HAP-1 (cell line): ENCODE measurements around the gene AAR2.

ENCODE experiments used
- DNase-seq, 2 experiments: peaks; one replicate each; pipeline ENCODE4 v3.0.0-alpha.2; 2016 to 2020; ENCODE audit warnings: low spot score in 2 of 2
- H3K27me3 ChIP-seq: fragments of 250-450 bp; sonication (Bioruptor Pico); 2 replicates; pipeline ENCODE4 v1.5.1; 2020; ENCODE audit warnings: low read depth, mild to moderate bottlenecking, moderate library complexity
- H3K36me3 ChIP-seq: fragments of 250-450 bp; sonication (Bioruptor Pico); replicated peaks from 2 replicates; pipeline ENCODE4 v1.5.1; 2020; ENCODE audit warnings: mild to moderate bottlenecking
- H3K4me1 ChIP-seq: fragments of 250-450 bp; sonication (Bioruptor Pico); 2 replicates; pipeline ENCODE4 v1.5.1; 2020; ENCODE audit warnings: mild to moderate bottlenecking
- H3K4me3 ChIP-seq: fragments of 250-450 bp; sonication (Bioruptor Pico); 2 replicates; pipeline ENCODE4 v1.5.1; 2020; ENCODE audit warnings: mild to moderate bottlenecking, moderate library complexity
- H3K9me3 ChIP-seq: fragments of 250-450 bp; sonication (Bioruptor Pico); 2 replicates; pipeline ENCODE4 v1.5.1; 2020; ENCODE audit warnings: mild to moderate bottlenecking, moderate library complexity
- in situ Hi-C: fragments of 300-500 bp; cut with MboI; formaldehyde crosslinking; loops from 3 replicates; pipeline ENCODE4 v1.14.3; 2020; ENCODE audit warnings: low sequenced_read_pairs, inconsistent platforms, mixed read lengths

Gene AAR2

DNA sequence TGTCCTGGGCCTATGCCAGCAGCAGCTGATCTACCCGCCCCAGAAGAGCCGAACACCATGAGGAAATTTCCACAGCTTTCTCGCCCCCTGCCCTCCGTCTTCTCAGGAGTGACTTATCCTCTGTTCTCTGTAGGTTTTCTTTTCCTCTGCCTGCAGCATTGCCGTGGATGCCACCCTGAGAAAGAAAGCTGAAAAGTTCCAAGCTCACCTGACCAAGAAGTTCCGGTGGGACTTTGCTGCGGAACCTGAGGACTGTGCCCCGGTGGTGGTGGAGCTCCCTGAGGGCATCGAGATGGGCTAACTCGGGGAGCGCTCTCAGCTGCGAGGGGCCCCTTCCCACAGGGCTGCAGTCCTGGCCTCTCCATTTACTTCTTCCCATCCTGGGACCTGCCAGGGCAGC, 19.2 kb downstream of the AAR2 start:
- H3K4me1 ChIP-seq: no peaks in the 10 kb centered on the region
- no peaks in the 10 kb centered on the region for H3K9me3 ChIP-seq
- peaks cover 34% of the 10 kb centered on the region for H3K36me3 ChIP-seq
- no peak overlapping the region for H3K4me3 ChIP-seq
- DNase-seq: no peak
- in situ Hi-C loops: no loop called here
- no peaks in the 10 kb centered on the region for H3K27me3 ChIP-seq

DNA sequence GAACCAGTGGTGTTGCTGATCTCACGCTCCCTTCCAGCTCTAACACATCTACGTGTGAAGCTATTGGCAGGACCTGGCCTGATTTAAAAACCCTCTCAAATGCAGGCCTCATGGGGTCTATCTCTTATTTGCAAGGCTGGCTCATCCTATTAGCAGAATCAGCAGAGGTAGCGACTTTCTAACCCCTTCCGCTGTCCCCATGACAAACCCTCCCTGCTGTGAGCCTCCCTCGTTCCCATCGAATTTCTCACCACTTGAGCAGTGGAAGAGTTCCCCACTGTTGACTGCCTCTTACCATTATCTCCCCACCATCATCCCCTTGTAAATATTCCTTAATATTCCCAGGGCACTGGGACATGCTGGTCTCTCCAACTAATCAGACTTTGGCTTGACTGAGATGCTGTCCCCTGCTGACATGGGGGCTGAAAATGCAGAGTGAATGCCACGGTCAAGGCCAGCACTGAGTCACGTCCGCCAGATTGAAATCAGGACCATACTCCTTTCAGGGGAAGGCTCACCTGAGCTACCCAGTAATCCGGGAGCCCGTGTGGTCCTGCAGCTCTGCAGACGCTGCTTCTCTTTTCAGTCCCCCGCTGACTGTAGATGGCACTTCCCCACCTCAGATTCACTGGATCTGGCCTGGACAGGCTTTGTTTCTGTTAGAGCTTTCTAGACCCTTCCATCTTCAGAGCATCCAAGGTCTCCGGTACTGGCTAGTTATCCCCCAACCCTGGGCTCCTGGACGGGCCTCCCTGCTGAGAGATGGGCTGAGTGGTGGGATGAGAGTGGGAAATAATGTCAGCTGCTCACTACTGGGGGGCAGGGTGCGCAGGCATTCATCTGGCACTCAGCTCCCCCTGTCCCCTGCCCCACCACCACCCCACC, 23.1 kb downstream of the AAR2 start:
- in situ Hi-C loops: no loop called here
- peaks cover 19% of the 10 kb centered on the region for H3K36me3 ChIP-seq

GRCh38 chr20:36260316-36260715, 24.0 kb downstream of the AAR2 start:
- Histone ChIP-seq H3K9me3 (no peaks in the 10 kb centered on the region), H3K4me1 (no peaks in the 10 kb centered on the region), H3K4me3 (no peak overlapping the region), H3K27me3 (no peaks in the 10 kb centered on the region), H3K36me3 (peaks cover 15% of the 10 kb centered on the region)
- no peak for DNase-seq
- in situ Hi-C loops: no loop called here

More for the DNA sequence above, 23.1 kb downstream of the AAR2 start:
- Histone ChIP-seq H3K4me1 (no peaks in the 10 kb centered on the region), H3K4me3 (no peak overlapping the region), H3K9me3 (no peaks in the 10 kb centered on the region), H3K27me3 (no peaks in the 10 kb centered on the region)
- no peak for DNase-seq

GRCh38 chr20:36261389-36262105, 25.3 kb downstream of the AAR2 start:
- Histone ChIP-seq H3K27me3 (no peaks in the 10 kb centered on the region), H3K9me3 (no peaks in the 10 kb centered on the region), H3K4me1 (no peaks in the 10 kb centered on the region), H3K4me3 (no peak overlapping the region), H3K36me3 (peaks cover 7% of the 10 kb centered on the region)
- DNase-seq: no peak
- in situ Hi-C loops: no loop called here

DNA sequence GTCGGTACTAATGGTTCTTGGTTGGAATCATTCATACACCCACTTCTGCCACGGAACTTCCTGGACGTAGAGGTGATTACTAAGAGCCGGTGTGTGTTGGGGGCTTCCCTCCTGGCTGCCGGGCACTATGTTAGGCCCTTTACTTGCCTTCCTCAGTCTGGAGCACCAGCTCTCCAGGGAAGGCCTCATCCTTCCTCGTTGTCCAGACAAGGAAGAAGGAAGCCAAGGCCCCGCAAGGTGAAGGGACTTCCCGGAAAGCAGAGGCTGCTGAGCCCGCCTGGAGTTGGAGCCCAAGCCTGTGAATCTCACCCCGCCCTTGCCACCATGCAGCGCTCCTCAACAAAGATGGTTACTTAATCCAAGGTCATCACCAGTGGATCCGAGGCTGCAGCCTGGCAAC, 26.2 kb downstream of the AAR2 start:
- Histone ChIP-seq H3K36me3 (no peaks in the 10 kb centered on the region), H3K4me1 (no peaks in the 10 kb centered on the region), H3K4me3 (no peak overlapping the region), H3K9me3 (no peaks in the 10 kb centered on the region), H3K27me3 (no peaks in the 10 kb centered on the region)
- in situ Hi-C loops: no loop called here
- no peak for DNase-seq

GRCh38 chr20:36264426-36265246, 28.4 kb downstream of the AAR2 start:
- no peak overlapping the region for H3K4me3 ChIP-seq
- H3K36me3 ChIP-seq: no peaks in the 10 kb centered on the region
- H3K9me3 ChIP-seq: no peaks in the 10 kb centered on the region
- no peaks in the 10 kb centered on the region for H3K4me1 ChIP-seq
- no peaks in the 10 kb centered on the region for H3K27me3 ChIP-seq
- in situ Hi-C loops: no loop called here
- no peak for DNase-seq

- no peak overlapping the region for H3K4me3 ChIP-seq
- in situ Hi-C loops: no loop called here
- DNase-seq: no peak
- H3K9me3 ChIP-seq: no peaks in the 10 kb centered on the region
- no peaks in the 10 kb centered on the region for H3K36me3 ChIP-seq
- no peaks in the 10 kb centered on the region for H3K27me3 ChIP-seq
- no peaks in the 10 kb centered on the region for H3K4me1 ChIP-seq
These were observed 29.9 kb downstream of the AAR2 start for GRCh38 chr20:36266189-36266588.

- H3K4me3 ChIP-seq: no peak overlapping the region
- no peaks in the 10 kb centered on the region for H3K36me3 ChIP-seq
- H3K4me1 ChIP-seq: no peaks in the 10 kb centered on the region
- in situ Hi-C loops: no loop called here
- DNase-seq: no peak
- no peaks in the 10 kb centered on the region for H3K27me3 ChIP-seq
- no peaks in the 10 kb centered on the region for H3K9me3 ChIP-seq
These were observed 31.5 kb downstream of the AAR2 start for GRCh38 chr20:36267605-36268381.

GRCh38 chr20:36268440-36269342, 32.4 kb downstream of the AAR2 start:
- Histone ChIP-seq H3K27me3 (no peaks in the 10 kb centered on the region), H3K4me1 (no peaks in the 10 kb centered on the region), H3K9me3 (no peaks in the 10 kb centered on the region), H3K4me3 (no peak overlapping the region), H3K36me3 (no peaks in the 10 kb centered on the region)
- in situ Hi-C loops: no loop called here
- no peak for DNase-seq

GRCh38 chr20:36269507-36269906, 33.2 kb downstream of the AAR2 start:
- no peaks in the 10 kb centered on the region for H3K36me3 ChIP-seq

GRCh38 chr20:36270744-36271638, 34.7 kb downstream of the AAR2 start:
- no peaks in the 10 kb centered on the region for H3K36me3 ChIP-seq
- no peak for DNase-seq
- in situ Hi-C loops: no loop called here
- H3K27me3 ChIP-seq: no peaks in the 10 kb centered on the region
- no peak overlapping the region for H3K4me3 ChIP-seq
- H3K4me1 ChIP-seq: no peaks in the 10 kb centered on the region
- no peaks in the 10 kb centered on the region for H3K9me3 ChIP-seq

More at GRCh38 chr20:36269507-36269906, 33.2 kb downstream of the AAR2 start:
- Histone ChIP-seq H3K27me3 (no peaks in the 10 kb centered on the region), H3K4me3 (no peak overlapping the region), H3K4me1 (no peaks in the 10 kb centered on the region), H3K9me3 (no peaks in the 10 kb centered on the region)
- no peak for DNase-seq
- in situ Hi-C loops: no loop called here
